ENCODE results near the gene MNT.

The MNT gene

DNA sequence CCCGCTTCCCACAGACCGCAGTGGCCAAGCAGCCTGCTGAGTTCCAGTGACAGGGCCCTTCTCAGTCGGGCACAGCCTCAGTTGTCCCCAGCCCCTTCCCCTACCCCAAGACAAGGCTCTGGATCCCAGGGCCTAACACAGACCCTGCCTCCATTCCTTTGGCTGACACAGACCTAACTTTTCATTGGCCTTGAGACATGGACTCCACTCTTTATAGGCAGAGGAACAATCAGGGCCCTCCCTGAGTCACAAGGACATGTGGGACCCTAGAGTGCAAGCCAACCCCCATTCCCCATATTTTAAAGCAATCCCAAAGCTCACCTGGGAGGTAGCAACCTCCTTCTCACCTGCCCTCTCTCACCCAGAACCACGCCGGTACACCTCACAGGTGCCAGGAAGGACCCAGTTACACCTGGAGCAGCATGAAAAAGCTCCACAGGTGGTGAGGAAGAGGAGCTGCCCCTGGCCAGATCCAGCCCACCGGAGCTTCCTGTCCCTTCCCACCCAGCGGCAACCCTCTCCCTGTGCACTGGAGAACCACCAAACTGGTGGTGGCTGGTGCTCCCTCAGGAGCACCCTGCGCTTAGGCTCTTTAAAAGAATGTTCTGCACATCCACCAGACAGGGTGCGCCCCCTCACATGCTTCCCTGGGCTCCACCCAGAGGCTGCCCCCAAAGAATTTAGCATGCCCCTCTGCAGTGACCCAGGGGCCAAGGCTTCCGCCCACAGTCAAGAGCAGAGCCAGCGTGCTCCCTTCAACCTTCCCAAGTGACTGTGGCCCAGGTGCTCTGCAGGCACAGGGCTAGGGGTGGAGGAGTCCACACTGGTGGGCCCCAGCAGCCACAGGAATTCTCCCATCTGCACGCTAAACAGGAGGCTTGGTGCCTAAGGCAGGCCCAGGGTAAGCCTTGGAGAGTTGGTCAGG is 3.4 kb downstream of the MNT start:
- Histone ChIP-seq H3K27ac (peak overlapping the region; percentile 29 to 100 (median 97)), H3K4me3 (peak overlapping the region in 5 of 7 experiments; percentile 19 to 26 (median 22))

DNA sequence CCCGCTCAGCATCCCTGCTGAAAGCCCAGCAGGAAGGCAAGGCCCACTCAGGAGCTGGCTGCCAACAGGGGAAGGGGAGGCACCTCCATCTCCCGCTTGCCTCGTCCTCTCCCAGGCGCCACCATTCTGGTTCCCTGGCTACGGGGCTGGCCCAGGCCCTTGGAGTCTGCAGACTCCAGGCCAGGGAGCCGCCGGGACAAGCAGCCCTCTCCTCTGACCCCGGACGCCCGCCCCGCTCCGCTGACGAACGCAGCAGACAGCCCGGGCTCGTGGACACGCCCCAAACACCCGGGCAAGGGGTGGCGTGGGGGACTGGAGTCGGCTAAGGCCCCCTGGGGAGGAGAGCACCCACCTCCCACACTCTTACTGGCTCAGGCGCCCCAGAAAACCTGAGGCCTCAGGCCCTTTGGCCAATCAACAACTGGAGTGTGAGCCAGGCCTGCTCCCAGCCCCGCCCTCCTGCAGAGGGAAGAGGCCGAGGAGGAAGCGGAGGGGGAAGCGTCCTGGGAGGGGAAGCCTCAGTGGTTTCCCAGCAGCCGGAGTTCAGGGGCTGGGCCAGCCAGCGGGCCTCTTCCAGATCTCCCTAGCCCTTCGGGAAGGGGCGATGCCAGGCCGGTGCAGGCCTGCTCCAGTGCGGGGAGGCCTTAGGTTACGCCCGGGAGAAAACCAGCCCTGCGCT is 4.2 kb downstream of the MNT start:
- Histone ChIP-seq H3K4me3 (peak overlapping the region; percentile 6 to 26 (median 22)), H3K27ac (peak overlapping the region; percentile 36 to 100 (median 97))

DNA sequence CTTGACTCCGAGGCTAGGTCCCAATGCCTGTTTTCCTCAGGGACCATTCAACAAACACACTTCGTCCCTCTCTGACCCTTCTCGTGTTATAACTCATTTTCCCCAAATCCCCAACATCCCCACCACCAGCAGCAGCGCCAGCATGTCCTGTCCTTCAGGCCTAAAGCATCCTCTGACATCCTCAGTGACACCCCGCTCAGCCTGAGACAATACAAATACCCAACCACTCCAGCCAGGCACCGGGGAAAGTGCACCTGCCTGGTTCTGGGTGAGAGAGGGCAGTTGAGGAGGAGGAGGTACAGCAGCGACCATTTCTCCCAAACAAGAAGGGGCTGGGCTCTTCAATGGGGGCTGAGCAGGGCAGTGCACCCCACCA is 4.7 kb downstream of the MNT start:
- peak overlapping the region; percentile 36 to 100 (median 97) for H3K27ac ChIP-seq
- H3K4me3 ChIP-seq = peak overlapping the region; percentile 6 to 26 (median 22)

DNA sequence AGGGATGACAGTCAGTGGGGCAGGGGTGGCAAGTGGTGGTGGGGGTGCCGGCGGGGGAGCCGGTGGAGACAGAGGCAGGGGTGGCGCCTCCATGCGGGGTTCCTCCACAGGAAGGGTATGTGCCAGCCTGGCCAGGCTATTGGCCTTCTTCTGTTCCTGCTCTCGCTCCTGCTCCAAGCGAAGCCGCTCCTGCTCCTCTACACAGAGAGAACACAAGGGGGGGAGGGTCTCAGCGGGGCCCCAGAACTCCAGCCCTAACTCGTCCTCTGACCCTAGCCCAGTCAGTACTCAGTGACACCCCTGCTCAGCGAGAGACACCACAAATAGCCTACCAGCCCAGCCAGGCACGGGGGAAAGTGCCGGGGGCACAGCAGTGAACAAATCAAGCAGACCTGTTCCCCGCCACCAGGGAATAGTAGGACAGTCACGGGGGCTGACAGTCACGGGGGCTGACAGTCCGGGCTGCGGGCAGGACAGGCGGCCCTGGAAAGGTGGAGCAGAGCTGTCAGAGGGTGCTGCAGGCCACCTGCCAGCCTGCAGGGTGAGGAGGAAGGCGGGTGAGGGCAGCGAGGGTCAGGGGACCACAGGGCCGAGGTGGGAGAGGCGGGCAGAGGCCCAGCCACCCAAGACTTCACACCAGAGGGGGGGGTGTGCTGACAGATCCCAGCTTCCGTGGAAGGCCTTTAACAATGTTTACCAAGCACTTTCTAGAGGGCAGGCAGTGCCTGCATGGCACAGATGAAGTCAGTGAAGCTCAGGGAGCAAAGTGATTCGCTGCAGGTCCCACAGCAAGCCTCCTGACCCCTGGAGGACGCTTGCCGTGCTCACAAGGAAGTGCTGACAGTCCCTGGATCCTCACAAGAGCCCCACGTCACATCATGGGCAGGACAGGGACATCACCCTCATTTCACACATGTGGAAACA is 5.3 kb downstream of the MNT start:
- peak overlapping the region in 20 of 21 experiments; percentile 66 to 100 (median 97) for H3K27ac ChIP-seq
- no peak overlapping the region for H3K4me3 ChIP-seq

DNA sequence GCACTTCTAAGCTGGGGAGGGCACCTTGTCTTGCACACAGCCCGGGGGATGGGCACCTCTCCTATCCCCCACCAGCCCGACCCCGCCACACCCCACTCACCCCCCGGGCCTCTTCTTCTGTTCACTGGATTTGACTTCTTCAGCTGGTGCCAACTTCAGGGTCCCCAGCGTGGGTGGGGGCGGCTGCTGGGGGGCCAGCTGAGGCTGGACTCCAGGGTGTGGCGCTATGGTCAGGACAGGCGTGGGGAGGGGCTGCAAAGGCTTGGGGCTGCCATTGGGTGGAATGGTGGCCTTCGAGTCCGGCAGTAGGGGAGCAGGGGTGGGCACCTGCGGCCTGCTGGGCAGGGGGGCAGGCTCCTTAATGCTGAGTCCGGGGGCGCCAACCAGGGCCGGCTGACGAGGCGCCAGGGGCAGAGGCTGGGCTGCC is 6.1 kb downstream of the MNT start:
- peak overlapping the region in 14 of 21 experiments; percentile 94 to 100 (median 98) for H3K27ac ChIP-seq
- no peak overlapping the region for H3K4me3 ChIP-seq

DNA sequence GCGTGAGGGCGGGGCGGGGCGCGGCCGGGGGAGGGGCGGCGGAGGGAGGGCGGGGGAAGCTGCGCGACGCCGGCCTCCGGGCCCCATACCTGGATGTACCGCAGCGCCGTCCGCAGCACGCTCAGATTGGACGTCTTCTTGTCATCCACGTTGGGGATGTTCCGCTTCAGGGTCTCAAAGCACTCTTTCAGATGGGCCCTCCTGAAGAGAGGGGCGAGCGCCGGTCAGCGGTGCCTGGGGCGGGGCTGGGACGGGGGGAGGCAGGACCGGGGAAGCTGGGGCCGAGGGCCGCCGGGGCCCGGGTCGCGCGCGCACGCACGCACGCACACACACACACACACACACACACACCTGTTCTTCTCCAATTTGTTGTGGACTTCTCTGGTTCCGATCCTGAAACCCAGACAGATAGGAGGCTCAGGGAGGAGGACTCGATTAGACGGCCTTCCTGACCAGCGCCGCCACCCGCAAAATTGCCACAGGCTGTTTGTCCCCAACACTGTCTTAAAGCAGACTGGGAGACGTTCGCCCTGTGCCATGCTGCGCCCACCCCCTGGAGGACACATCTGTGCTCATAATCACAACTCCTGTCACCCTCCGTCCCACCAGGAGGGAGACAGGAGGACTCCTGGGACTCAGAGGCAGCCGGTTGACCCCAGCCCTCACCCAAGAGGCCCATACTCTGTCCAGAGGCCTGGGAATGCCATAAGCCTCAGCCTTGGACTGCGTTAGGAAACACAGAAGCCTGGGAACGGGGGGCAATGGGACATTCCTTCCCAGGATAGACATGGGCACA is 6.7 kb downstream of the MNT start:
- H3K4me3 ChIP-seq = peak overlapping the region; percentile 55 to 86 (median 77)
- peak overlapping the region in 20 of 21 experiments; percentile 47 to 100 (median 98) for H3K27ac ChIP-seq

DNA sequence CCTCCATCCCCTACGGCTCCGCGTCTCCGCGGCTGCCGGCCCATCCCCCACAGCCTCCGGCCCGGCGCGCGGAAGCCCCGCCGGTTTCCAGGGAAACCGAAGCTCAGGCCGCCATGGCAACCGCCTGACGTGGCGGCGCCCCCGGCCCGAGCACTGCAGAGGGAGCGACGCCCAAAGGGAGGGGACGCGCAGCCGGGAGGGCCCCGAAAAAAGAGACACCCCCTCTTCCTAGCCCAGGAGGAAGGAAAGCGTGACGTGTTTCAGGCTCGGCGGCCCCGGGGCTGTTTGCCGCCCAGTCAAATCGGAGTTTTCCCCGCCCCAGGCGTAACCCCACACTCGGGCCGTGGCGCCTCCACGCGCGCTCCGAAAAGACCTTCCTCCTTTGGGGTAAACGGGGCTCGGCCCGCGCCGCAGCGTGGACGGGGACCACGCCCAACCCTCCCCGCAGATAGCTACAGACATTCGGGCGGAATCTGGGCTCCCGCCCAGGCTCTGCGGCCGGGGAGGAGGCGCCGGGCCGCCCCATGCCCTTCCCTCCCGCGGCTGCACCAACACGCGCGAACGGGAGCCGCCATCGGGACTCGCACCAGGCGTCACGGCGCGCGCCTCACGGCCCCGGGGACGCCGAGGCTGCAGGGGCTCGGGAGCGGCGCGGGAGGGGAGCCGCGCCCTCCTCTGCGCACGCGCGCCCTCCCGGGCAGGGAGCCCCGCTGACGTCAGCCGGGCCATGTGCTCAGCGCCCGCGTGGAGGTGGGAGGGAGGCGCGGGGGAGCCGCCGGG is 7.5 kb downstream of the MNT start:
- peak overlapping the region; percentile 90 to 100 (median 98) for H3K27ac ChIP-seq
- peak overlapping the region; percentile 55 to 86 (median 77) for H3K4me3 ChIP-seq

DNA sequence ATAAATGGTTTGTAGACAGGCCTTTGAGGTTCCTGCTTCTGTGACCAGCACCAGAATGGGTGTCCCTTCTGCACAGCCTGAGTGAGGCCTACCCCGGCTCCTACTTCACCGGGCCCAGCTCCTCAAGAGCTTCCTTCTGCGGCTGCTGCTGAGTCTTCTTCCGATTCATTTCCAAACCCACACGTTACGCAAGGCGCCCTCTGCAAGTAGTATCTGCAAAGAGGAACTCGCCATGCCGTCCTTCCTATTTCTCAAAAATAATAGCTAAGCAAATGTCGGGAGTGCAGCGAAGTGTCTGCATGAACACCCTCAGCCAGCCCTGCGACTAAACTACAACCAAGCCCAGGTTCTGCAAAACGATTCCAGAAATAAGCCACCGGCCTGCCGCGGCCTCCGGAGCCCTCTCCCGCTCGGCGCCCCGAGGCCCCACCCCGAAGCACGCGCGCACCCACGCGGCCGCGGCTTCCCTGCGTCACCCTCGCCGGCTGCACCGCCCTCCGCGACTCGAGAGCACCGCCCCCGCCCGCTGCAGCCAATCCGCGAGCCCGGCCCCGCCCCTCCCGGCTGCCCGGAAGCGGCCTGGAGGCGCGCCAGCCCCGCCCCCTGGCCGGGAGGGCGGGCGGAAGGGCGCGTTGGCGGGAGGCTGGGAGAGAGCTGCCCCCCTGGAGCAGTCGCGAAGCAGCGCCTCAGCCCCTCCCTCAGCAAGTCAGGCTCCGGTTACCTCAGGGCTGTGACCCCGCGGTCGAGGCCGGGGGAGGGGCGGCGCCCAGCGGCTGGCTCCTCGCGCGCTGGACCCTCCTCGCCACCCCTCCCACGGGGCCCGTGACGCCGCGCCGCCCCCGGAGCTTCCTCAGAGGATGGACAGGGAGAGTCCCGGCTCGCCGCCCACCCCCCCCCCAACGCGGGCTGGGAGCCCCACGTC is 8.3 kb downstream of the MNT start:
- Histone ChIP-seq H3K4me3 (peak overlapping the region; percentile 55 to 86 (median 77)), H3K27ac (peak overlapping the region; percentile 90 to 100 (median 98))

DNA sequence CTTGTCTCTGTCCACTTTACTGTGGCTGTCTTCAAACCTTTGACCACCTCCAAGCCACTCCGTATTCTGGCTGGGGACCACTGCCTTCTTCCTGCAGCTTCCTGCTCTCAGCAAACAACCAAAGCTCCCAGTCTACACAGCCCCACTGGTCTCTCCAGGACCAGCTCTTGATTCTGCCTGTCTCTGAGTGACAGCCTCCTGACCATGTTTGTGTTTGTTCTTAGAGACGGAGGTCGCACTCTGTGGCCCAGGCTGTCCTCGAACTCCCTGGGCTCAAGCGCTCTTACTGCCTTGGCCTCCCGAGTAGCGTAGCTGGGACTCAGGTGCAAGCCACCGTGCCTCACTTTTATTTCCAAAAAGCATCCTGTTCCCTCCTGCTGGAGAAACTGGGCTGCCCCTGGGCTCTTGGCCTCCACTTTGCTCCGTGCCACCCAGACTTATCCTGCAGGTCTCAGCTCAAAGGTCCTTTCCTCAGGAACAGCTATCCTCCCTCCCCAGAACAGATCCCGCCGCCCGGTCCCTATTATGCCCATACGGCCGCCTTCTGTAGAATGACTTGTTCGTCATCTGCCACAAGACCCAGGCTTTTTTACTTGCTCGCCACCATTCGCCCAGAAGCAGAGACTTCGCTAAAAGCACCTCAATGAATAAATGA is 9.1 kb downstream of the MNT start:
- H3K4me3 ChIP-seq = peak overlapping the region; percentile 55 to 86 (median 77)
- peak overlapping the region; percentile 51 to 99 (median 97) for H3K27ac ChIP-seq

DNA sequence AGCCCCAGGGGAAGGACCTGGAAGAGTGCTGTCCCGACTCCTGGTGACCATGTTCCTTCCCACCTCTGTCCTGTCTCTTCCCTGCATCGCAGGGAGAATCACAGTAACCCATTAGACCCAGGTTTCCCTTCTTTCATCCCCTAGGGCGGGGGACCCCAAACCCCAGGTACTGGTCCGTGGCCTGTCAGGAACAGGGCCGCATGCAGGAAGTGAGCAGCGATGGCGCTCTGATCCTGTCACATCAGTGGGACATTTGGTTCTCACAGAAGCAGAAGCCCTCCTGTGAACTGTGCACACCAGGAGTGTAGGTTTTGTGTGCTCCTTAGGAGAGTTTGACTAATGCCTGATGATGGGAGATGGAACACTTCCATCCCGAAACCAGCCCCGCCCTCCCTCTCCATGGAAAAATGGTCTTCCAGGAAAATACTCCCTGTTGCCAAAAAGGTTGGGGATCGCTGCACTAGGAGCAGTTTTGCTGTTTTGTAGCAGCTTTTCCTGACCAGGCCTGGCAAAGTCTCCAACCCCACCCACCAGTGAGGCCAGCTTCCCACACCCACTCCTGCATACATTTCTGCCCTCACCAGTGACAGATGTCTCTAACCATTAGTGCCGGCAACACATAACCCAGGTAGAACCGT is 10.5 kb downstream of the MNT start:
- H3K27ac ChIP-seq = peak overlapping the region in 15 of 21 experiments; percentile 15 to 99 (median 96)

DNA sequence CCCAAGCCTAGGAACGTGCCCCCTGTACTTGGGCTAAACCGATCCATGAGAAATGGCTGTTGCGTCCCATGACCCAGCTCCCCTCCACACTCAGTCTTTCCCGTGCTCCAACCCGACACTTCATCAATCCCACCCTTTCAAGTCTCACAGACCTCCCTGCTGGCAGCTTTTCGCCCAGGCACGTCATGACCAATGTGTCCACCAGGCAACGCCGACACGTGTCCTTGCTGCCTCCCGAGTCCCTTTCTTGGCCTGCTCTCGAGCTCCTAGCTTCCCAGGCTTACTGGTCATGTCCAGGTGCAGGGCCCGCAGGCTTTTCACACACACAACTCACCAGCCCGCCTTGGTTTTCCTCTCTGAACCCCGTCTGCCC is 12.2 kb downstream of the MNT start:
- peak overlapping the region in 2 of 21 experiments; percentile 14 to 32 for H3K27ac ChIP-seq
- no peak overlapping the region for H3K4me3 ChIP-seq

More for the DNA sequence above, 10.5 kb downstream of the MNT start:
- H3K4me3 ChIP-seq = no peak overlapping the region

DNA sequence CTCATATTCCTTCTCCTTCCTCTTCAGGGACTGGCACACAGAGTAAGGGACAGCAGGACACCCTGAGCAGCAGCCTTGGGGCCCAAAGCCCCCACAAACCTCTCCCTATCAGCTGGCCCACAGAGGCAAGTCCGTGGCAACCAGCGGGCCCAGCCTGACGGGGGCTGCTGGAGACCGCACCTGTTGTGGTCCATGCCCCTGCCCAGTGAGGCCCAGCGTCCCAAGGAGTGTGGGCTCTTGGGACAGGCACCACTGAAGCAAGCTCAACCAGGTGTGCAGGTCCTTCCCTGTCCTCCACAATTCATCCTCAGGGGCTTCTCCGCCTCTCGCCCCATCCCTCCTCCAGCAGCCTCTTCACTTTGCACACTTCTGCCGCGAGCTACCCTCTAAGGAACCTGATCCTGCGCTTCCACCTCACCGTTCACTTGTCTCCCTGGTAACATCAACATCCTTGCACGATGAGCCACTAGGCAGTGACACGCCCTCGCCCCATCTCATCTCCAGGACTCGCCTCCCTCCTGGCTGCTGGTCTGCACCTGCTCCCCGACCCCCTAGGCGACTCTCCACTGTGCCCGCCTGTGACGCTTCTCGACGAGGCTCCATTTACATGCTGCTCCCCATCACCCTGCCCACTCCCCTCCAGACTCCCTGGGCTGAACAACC is 12.7 kb downstream of the MNT start:
- Histone ChIP-seq H3K4me3 (no peak overlapping the region), H3K27ac (peak overlapping the region in 1 of 21 experiments; percentile 7)

DNA sequence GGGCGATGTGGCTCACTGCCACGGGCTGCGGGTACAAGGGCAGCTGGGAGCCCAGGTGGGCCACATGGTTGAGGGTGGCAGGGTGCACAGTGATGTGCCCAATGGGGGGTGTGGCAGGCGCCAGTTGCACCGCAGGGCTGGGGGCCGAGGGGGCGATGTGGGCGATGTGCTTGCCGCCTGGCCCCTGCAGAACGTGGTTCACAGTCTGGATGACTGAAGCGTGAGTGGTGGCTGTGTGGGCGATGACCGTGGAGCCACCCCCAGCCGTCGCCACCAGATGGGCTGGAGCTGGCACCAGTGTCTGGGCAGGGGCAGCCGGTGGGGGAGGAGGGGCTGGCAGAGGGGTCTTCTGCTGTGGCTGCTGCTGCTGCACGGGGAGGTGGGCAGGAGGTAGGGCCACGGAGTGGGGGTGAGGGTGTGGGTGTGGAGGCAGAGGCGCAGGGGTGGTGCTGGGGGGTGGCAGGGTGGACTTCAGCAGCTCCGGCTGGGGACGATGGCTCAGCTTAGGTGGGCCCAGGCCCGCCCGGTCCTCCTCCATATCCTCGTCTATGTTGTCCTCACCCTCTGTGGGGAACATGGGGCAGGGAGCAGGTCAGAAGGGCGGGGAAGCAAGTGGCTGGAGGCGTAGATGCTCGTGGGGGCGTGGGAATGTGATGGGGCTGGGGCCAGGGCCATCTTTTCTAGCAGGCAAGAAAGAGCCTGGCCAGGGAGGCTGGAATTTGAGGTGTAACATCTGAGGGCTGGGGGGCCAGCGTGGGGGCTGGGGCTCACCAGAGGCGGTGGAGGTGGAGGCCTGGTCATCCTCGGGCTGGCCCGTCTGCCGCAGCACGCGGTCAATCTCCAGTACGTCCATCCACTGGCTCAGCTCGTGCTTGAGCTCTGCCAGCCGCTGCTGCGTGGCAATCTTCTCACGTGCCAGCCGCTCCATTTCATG is 13.5 kb downstream of the MNT start:
- Histone ChIP-seq H3K27ac (peak overlapping the region in 4 of 21 experiments; percentile 7 to 38 (median 28)), H3K4me3 (no peak overlapping the region)

DNA sequence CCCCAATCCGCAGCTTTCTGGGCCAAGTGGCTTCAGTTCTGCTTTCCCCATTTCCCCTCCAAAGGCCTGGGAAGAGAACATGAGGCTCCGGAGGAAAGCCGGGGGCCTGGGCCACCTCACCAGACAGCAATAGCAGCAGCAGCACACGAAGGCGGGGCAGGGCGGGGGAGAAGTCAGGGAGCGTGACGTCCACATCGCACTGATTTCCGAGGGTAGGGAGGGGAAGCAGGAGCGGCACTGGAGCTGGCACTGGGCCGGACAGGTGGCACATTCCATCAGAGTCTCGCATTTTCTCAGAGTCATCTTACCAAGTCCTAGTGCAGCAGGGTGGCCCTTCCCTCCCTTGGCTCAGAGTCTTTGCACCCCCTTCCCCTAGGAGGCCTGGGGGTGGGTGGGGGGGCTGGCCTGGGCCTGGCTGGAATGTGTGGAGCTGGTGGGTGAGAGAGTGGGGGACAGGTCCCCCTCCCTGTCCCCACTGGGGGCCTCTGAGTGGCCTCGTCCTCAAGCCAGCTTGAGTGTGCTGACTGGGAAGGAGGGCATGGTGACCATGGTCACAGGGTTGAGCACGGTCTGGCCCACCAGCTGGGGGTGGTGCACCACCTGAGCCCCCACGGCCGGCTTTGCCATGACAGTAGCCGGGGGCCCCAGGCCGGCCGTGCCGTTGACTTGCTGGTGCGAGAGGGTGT is 14.3 kb downstream of the MNT start:
- H3K4me3 ChIP-seq = no peak overlapping the region
- peak overlapping the region in 6 of 21 experiments; percentile 21 to 57 (median 44) for H3K27ac ChIP-seq
